Heart left ventricle (tissue), 16 donors: ENCODE results near the gene PTPRO. TPM values are rescaled to one million over a fixed set of nuclear protein-coding genes. Genes with fewer than 3 reads are reported as not detected.

Source experiments
- ATAC-seq, 4 donors: fragments of 200-7000 bp; cut with Tn5 transposase; one replicate each; pipeline ENCODE4 v1.9.1; 2020 to 2022; ENCODE audit warnings: moderate library complexity in 4 of 4, mild to moderate bottlenecking in 3 of 4, moderate number of reproducible peaks in 1 of 4
- DNase-seq, 5 donors: peaks; one replicate each; pipeline ENCODE4 v3.0.0-alpha.2; 2020
- H3K27ac ChIP-seq, 12 donors: fragments of 200-600 bp; sonication (generic) in 4 of 12; one replicate each; pipeline versions ENCODE4 v1.5.0 to v1.8.0; 2016 to 2022; ENCODE audit warnings: mild to moderate bottlenecking in 2 of 12
- H3K27me3 ChIP-seq, 9 donors: fragments of 200-600 bp; sonication (generic) in 2 of 9; one replicate each; pipeline versions ENCODE4 v1.5.1 to v1.8.0; 2016 to 2022; ENCODE audit warnings: mild to moderate bottlenecking in 3 of 9
- H3K36me3 ChIP-seq, 9 donors: fragments of 200-600 bp; sonication (generic) in 2 of 9; one replicate each; pipeline versions ENCODE4 v1.5.0 to v1.8.0; 2018 to 2022; ENCODE audit warnings: mild to moderate bottlenecking in 2 of 9
- H3K4me1 ChIP-seq, 12 donors: fragments of 200-600 bp; sonication (generic) in 4 of 12; one replicate each; pipeline versions ENCODE4 v1.5.0 to v1.8.0; 2016 to 2022; ENCODE audit warnings: mild to moderate bottlenecking in 3 of 12
- H3K4me3 ChIP-seq, 12 donors: fragments of 200-600 bp; sonication (generic) in 4 of 12; one replicate each; pipeline versions ENCODE4 v1.5.0 to v1.8.0; 2017 to 2022; ENCODE audit warnings: mild to moderate bottlenecking in 9 of 12, moderate library complexity in 4 of 12
- H3K9me3 ChIP-seq, 12 donors: fragments of 200-600 bp; sonication (generic) in 4 of 12; one replicate each; pipeline versions ENCODE4 v1.5.0 to v1.8.0; 2016 to 2022; ENCODE audit warnings: mild to moderate bottlenecking in 1 of 12
- CTCF ChIP-seq, 12 donors: fragments of 200-600 bp; sonication (generic) in 4 of 12; IDR thresholded peaks; one replicate each; pipeline versions ENCODE4 v1.5.0 to v1.8.0; 2018 to 2022; ENCODE audit warnings: antibody characterized with exemption in 12 of 12, mild to moderate bottlenecking in 5 of 12
- POLR2A ChIP-seq, 2 donors: fragments of 450-650 bp; IDR thresholded peaks; one replicate each; pipeline ENCODE4 v1.6.1; 2017; ENCODE audit warnings: antibody characterized with exemption in 2 of 2, mild to moderate bottlenecking in 2 of 2, moderate library complexity in 2 of 2
- WGBS, 4 donors: extraction: QIAGEN DNeasy Blood & Tissue Kit in 2 of 4; methylation state at CpG; one replicate each; pipeline versions ENCODE4 v1.1.5 to v1.1.7; 2013 to 2018; 5-methylcytosine and 5-hydroxymethylcytosine counted together
- intact Hi-C, 10 donors: fragments of 100-400 bp; cut with DNase I; formaldehyde crosslinking; loops; one replicate each; pipeline versions ENCODE4 v1.11.1 to v1.14.2; 2022
- polyA plus RNA-seq, 2 donors: library from polyadenylated mRNA; stranded (reverse); fragments of 200-250 nt; gene quantifications; one replicate each; pipeline ENCODE4 v1.2.3, GENCODE V29; 2013
- total RNA-seq, 9 donors: library from RNA; depleted of rRNA in 2 of 9; stranded (reverse); fragments of >200 nt in 2 of 9; fragmentation: NEBNext Ultra II Directional in 3 of 9; extraction: Animal tissue kit (Norgen Biotek cat#: 25700) in 3 of 9; gene quantifications; one replicate each; pipeline versions ENCODE4 v1.1.0 to v1.2.4, GENCODE V29; 2016 to 2023
- donor health status: ischemic (EF 13 %, LVEDD 7.1; RV severe dilation, severe dysfunction).
- donor health status: healthy with polysubstance abuse.
- donor health status: DM: no; HTN: yes; CAD: no.
- donor health status: DM: no; HTN: no; CAD: no.
- donor health status: ischemic (EF 25% LVEDD 6.9; RV normal size, moderate dysfunction).
- donor health status: ischemic (EF 25% LVEDD 5.7; RV mildly dilated, moderate dysfunction).
- donor health status: healthy.
- donor health status: DM: yes; HTN: yes; CAD: no.
- donor health status: ischemic (EF 35%, LVEDD 5.7; RV mildly dilated, moderate dysfunction).
- donor health status: nonischemic (EF 11% LVEDD 7.7; RV severe dilation, severe dysfunction).
- donor health status: DM: yes; HTN: yes; CAD: no.
- donor health status: PGD.
- donor health status: ischemic (EF 29% LVEDD 5.4; RV normal size, mild dysfunction).
- donor health status: nonischemic (EF 23%, LVEDD 6.1; RV moderate dilation, normal function).

PTPRO gene
- total and polyA plus RNA-seq, 11 donors: 0.20 to 9.3 (median 0.57) TPM

DNA sequence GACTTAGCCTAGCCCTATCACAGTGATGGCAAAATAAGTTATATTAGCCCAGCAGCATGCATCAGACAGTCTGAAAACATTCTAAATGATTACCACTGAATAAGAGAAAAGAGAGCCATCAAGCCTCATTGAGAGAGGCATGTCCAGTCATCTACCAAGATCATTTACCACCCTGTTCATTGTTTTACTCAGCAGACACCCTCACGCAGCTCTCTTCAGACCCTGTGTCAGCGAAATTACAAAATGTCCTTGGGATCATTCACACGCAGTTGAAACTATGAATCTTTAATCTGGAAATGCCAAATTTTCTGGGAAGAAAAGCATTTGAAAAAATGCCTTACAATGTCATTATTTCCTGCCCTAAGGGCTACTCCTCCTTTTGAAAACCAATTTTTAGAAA, 89.5 kb downstream of the PTPRO start:
- intact Hi-C loops: no loop called here
- no peak for TF ChIP-seq POLR2A (IDR thresholded peaks at IDR 0.05)
- no peak for TF ChIP-seq CTCF (IDR thresholded peaks at IDR 0.05)
- ATAC-seq: no peak
- no peaks in the 10 kb centered on the region for H3K9me3 ChIP-seq
- no peaks in the 10 kb centered on the region for H3K4me1 ChIP-seq
- H3K4me3 ChIP-seq: no peak overlapping the region
- H3K27ac ChIP-seq: no peak overlapping the region
- 67 to 81% (median 76%) methylated on average over 3 of the region's 3 CpGs for WGBS, 4 donors
- DNase-seq: no peak
- no peaks in the 10 kb centered on the region for H3K36me3 ChIP-seq
- peaks cover 0 to 6% (median 0%) of the 10 kb centered on the region in 9 donors for H3K27me3 ChIP-seq

- Histone ChIP-seq H3K27ac (no peak overlapping the region), H3K27me3 (peaks cover 0 to 8% (median 0%) of the 10 kb centered on the region in 9 donors), H3K4me1 (no peaks in the 10 kb centered on the region), H3K4me3 (no peak overlapping the region), H3K36me3 (no peaks in the 10 kb centered on the region), H3K9me3 (no peaks in the 10 kb centered on the region)
- ATAC-seq: no peak
- no peak for DNase-seq
- 83 to 90% (median 84%) methylated on average over 3 of the region's 3 CpGs for WGBS, 4 donors
- intact Hi-C loops: no loop called here
- TF ChIP-seq POLR2A (IDR thresholded peaks at IDR 0.05): no peak
- TF ChIP-seq CTCF (IDR thresholded peaks at IDR 0.05): no peak
These were observed 95.4 kb downstream of the PTPRO start for GRCh38 chr12:15417691-15418090.

DNA sequence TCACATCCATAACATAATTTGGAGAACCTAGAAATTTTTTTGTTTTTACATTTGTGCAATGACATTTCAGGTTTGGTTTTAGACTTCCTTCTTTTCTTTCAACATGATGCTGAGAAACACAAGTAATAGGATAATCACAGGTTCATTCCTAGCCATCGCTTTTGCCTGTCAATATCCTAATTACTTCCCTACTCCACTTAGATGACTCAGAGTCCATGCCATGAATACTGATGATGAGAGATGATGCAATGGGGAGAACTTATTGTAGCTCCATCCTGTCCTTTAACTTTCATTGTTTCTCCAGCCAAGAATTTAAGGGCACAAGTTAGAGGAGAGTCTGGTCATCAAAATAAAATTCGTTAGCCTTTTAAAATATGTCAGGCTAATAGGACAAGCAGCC, 101.3 kb downstream of the PTPRO start:
- H3K9me3 ChIP-seq: no peaks in the 10 kb centered on the region
- intact Hi-C loops: no loop called here
- WGBS, 4 donors: 54 to 64% (median 59%) methylated on average over 2 of the region's 2 CpGs
- no peaks in the 10 kb centered on the region for H3K27me3 ChIP-seq
- H3K4me1 ChIP-seq: no peaks in the 10 kb centered on the region
- no peaks in the 10 kb centered on the region for H3K36me3 ChIP-seq
- H3K4me3 ChIP-seq: no peak overlapping the region
- ATAC-seq (no peak), DNase-seq (no peak)
- TF ChIP-seq CTCF (IDR thresholded peaks at IDR 0.05) (no peak), POLR2A (IDR thresholded peaks at IDR 0.05) (no peak)
- no peak overlapping the region for H3K27ac ChIP-seq

DNA sequence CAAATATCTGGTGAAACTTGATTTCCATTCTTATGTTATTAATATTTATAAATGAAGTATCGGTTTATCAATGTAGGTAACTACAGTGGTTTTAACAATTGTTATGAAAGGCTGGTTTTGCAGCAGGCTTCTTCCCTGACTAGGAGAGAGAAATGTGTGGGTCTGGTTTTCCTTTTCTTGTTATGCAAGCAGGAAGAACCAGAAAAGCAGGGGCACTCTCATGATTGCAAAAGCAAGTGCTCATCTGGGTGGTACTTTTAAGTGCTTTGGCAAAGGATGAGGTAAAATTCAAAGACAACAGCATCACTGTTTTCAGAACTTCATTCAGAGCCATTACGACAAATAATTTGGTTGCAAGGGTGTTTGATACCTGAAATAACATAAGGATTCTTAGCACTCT, 105.6 kb downstream of the PTPRO start:
- no peaks in the 10 kb centered on the region for H3K9me3 ChIP-seq
- WGBS, 4 donors: 83 to 89% (median 88%) methylated on average over 2 of the region's 2 CpGs
- intact Hi-C loops: no loop called here
- H3K27me3 ChIP-seq: peaks cover 0 to 6% (median 0%) of the 10 kb centered on the region in 9 donors
- no peak overlapping the region for H3K27ac ChIP-seq
- TF ChIP-seq POLR2A (IDR thresholded peaks at IDR 0.05) (no peak), CTCF (IDR thresholded peaks at IDR 0.05) (no peak)
- no peak for DNase-seq
- H3K4me1 ChIP-seq: no peaks in the 10 kb centered on the region
- H3K4me3 ChIP-seq: no peak overlapping the region
- no peak for ATAC-seq
- no peaks in the 10 kb centered on the region for H3K36me3 ChIP-seq
